Gastrocnemius medialis (tissue), 4 donors: ENCODE measurements around the gene RAX. TPM values are rescaled to one million over a fixed set of nuclear protein-coding genes. Genes with fewer than 3 reads are reported as not detected.

ENCODE experiments used
- ATAC-seq, 2 donors: fragments of 150-250 bp; one replicate each; pipeline ENCODE4 v1.9.1; 2016
- DNase-seq, 2 donors: peaks; one replicate each; pipeline ENCODE4 v3.0.0-alpha.2; 2019
- H3K27ac ChIP-seq, 4 donors: fragments of 200-600 bp; sonication (generic); 1 replicate in 1 of 4; 2 replicates in 3 of 4; pipeline ENCODE4 v1.5.1; 2016 to 2018; ENCODE audit warnings: mild to moderate bottlenecking in 2 of 4, moderate library complexity in 1 of 4
- H3K27me3 ChIP-seq, 3 donors: fragments of 200-600 bp; sonication (generic) in 2 of 3; 1 replicate in 1 of 3; 2 replicates in 2 of 3; pipeline versions ENCODE4 v1.5.1 to v1.6.0; 2016 to 2019; ENCODE audit warnings: mild to moderate bottlenecking in 1 of 3, moderate library complexity in 1 of 3
- H3K36me3 ChIP-seq, 2 donors: fragments of 200-600 bp; sonication (generic) in 1 of 2; one replicate each; pipeline ENCODE4 v1.5.1; 2017 to 2018
- H3K4me1 ChIP-seq, 2 donors: fragments of 200-600 bp; sonication (generic) in 1 of 2; one replicate each; pipeline ENCODE4 v1.5.1; 2016 to 2017; ENCODE audit warnings: mild to moderate bottlenecking in 2 of 2
- H3K4me3 ChIP-seq, 4 donors: fragments of 200-600 bp; sonication (generic) in 3 of 4; 1 replicate in 1 of 4; 2 replicates in 3 of 4; pipeline ENCODE4 v1.5.1; 2016 to 2019; ENCODE audit warnings: mild to moderate bottlenecking in 2 of 4
- H3K9me3 ChIP-seq, 3 donors: fragments of 200-600 bp; sonication (generic) in 2 of 3; 1 replicate in 1 of 3; 2 replicates in 2 of 3; pipeline ENCODE4 v1.5.1; 2016 to 2019
- CTCF ChIP-seq, 5 experiments: fragments of 450-650 bp in 3 of 5; fragments of 200-600 bp in 2 of 5; sonication (generic) in 2 of 5; IDR thresholded peaks in 4 of 5; conservative IDR thresholded peaks in 1 of 5; 1 replicate in 4 of 5; 2 replicates in 1 of 5; pipeline ENCODE4 v1.5.1; 2016 to 2019; ENCODE audit warnings: antibody characterized with exemption in 5 of 5, mild to moderate bottlenecking in 3 of 5, moderate library complexity in 3 of 5
- POLR2A ChIP-seq, 2 donors: fragments of 450-650 bp; IDR thresholded peaks; one replicate each; pipeline ENCODE4 v1.6.1; 2017; ENCODE audit warnings: antibody characterized with exemption in 2 of 2, mild to moderate bottlenecking in 2 of 2, moderate library complexity in 2 of 2
- in situ Hi-C, 4 donors: fragments of 200-750 bp; cut with MboI; loops; one replicate each; pipeline versions ENCODE4 v1.15.0 to v1.8.0; 2017; ENCODE audit warnings: low sequenced_read_pairs in 4 of 4
- intact Hi-C: fragments of 100-400 bp; cut with DNase I; formaldehyde crosslinking; loops from one replicate; pipeline ENCODE4 v1.15.1; 2023; ENCODE audit warnings: low total_unique reads
- total RNA-seq, 4 donors: library from RNA; depleted of rRNA; stranded (reverse); fragments of >200 nt; gene quantifications; one replicate each; pipeline versions ENCODE4 v1.1.0 to v1.2.3, GENCODE V29; 2016

Gene RAX
- total RNA-seq, result not detected

- peaks cover 0 to 6% of the 10 kb centered on the region in 2 donors for H3K4me1 ChIP-seq
- DNase-seq (no peak), ATAC-seq (no peak)
- H3K27me3 ChIP-seq, result peaks cover 81 to 92% (median 88%) of the 10 kb centered on the region in 3 donors
- TF ChIP-seq POLR2A (IDR thresholded peaks at IDR 0.05), result no peak
- no peaks in the 10 kb centered on the region for H3K36me3 ChIP-seq
- peak within 1 kb of the TSS; percentile 17 to 27 (median 24) for H3K4me3 ChIP-seq
- no peak within 1 kb of the TSS for H3K27ac ChIP-seq
- intact Hi-C loops, result no loop called here
- H3K9me3 ChIP-seq, result no peaks in the 10 kb centered on the region
- in situ Hi-C loops, result no loop called here
Measured at GRCh38 chr18:59272891-59273758, at the start of gene RAX. TSS of gene RAX (minus strand) at chr18:59273454. CDS start at chr18:59273206, 248 bp downstream.

- no peak for ATAC-seq
- no peak for DNase-seq
- in situ Hi-C loops (loop anchor here in 1 of 4 donors (25.0 kb wide), 1 partner anchor 94 kb away; no protein-coding TSS in a partner anchor), intact Hi-C loops (no loop called here)
- H3K4me3 ChIP-seq, result no peak within 1 kb of the TSS
- H3K27ac ChIP-seq, result no peak within 1 kb of the TSS
- H3K9me3 ChIP-seq, result no peaks in the 10 kb centered on the region
- no peaks in the 10 kb centered on the region for H3K4me1 ChIP-seq
- H3K36me3 ChIP-seq, result no peaks in the 10 kb centered on the region
- H3K27me3 ChIP-seq, result no peaks in the 10 kb centered on the region
- TF ChIP-seq CTCF (IDR thresholded peaks at IDR 0.05 in 4 of 5, conservative IDR thresholded peaks at IDR 0.05 in 1 of 5), result no peak
- TF ChIP-seq POLR2A (IDR thresholded peaks at IDR 0.05), result no peak
Measured at GRCh38 chr18:59318460-59319050, 45.3 kb upstream of the RAX start, which contains the start of gene CPLX4. TSS of gene CPLX4 (minus strand) at chr18:59318649. CDS start at chr18:59318462, 187 bp downstream.

GRCh38 chr18:59311631-59312030 is 38.4 kb upstream of the RAX start:
- intact Hi-C loops, result no loop called here
- ATAC-seq (no peak), DNase-seq (no peak)
- Histone ChIP-seq H3K4me3 (no peak overlapping the region), H3K27me3 (peaks cover 0 to 6% (median 0%) of the 10 kb centered on the region in 3 donors), H3K36me3 (no peaks in the 10 kb centered on the region), H3K9me3 (no peaks in the 10 kb centered on the region), H3K4me1 (no peaks in the 10 kb centered on the region), H3K27ac (no peak overlapping the region)
- in situ Hi-C loops, result loop anchor here in 2 of 4 donors (5.0 to 25.0 kb wide), 2 partner anchors 91 to 101 kb away; no protein-coding TSS in a partner anchor
- TF ChIP-seq POLR2A (IDR thresholded peaks at IDR 0.05) (no peak), CTCF (IDR thresholded peaks at IDR 0.05 in 4 of 5, conservative IDR thresholded peaks at IDR 0.05 in 1 of 5) (no peak)

- Histone ChIP-seq H3K9me3 (no peaks in the 10 kb centered on the region), H3K27ac (no peak overlapping the region), H3K4me3 (peak overlapping the region; percentile 13 to 57 (median 42)), H3K36me3 (no peaks in the 10 kb centered on the region), H3K4me1 (no peaks in the 10 kb centered on the region), H3K27me3 (peaks cover 0 to 6% (median 3%) of the 10 kb centered on the region in 3 donors)
- in situ Hi-C loops (loop anchor here in 3 of 4 donors (5.0 to 25.0 kb wide), 3 partner anchors 93 to 106 kb away; no protein-coding TSS in a partner anchor), intact Hi-C loops (loop anchor here (2.0 kb wide), 1 partner anchor 94 kb away; no protein-coding TSS in a partner anchor)
- peak in 1 of 2 donors; percentile 40 for ATAC-seq
- no peak for DNase-seq
- TF ChIP-seq CTCF (IDR thresholded peaks at IDR 0.05 in 4 of 5, conservative IDR thresholded peaks at IDR 0.05 in 1 of 5), result no peak
- TF ChIP-seq POLR2A (IDR thresholded peaks at IDR 0.05), result no peak
Measured at GRCh38 chr18:59308938-59309260, 35.6 kb upstream of the RAX start.
